ENCODE results near the gene FANCC.

- TF ChIP-seq JUND (IDR thresholded peaks at IDR 0.05) = no peak
- no peak for TF ChIP-seq USF1 (IDR thresholded peaks at IDR 0.05; ENCODE audit: borderline replicate concordance, low read depth)
These were observed 110.1 kb downstream of the FANCC start for GRCh38 chr9:95207403-95207802.
